IPS-11a (cell line): ENCODE measurements around the gene PPP1R9A.
"Not testable (repeated sequence)": the region's sequence is repeated elsewhere in the genome, so short reads cannot be mapped to it uniquely, and the experiment has no call there.

Experiments used
- H3K4me3 ChIP-seq: one replicate; pipeline ENCODE4 v1.5.1; 2013; ENCODE audit warnings: low read depth, low read length, control low read depth

The PPP1R9A gene

DNA sequence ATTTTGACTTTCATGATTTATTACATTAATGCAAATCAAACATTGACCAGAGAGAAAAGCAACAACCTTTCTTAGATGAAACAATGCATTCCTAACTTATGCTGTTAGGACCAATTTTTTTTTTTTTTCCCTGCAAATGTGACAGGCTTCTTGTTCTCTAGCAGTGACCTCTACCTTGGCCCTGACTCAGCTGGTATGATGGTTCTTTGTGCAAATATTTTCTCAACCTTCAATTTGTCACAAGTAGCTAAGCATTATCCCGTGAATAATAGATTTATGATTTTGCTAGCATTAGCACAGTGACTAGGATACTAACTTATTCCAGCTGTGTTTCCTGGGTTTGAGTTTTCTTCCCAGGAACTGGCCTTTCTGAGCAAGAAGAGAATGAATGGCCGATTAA, 64.9 kb downstream of the PPP1R9A start:
- H3K4me3 ChIP-seq, result no peak overlapping the region

GRCh38 chr7:94973844-94974243, 66.5 kb downstream of the PPP1R9A start:
- H3K4me3 ChIP-seq, result no peak overlapping the region

DNA sequence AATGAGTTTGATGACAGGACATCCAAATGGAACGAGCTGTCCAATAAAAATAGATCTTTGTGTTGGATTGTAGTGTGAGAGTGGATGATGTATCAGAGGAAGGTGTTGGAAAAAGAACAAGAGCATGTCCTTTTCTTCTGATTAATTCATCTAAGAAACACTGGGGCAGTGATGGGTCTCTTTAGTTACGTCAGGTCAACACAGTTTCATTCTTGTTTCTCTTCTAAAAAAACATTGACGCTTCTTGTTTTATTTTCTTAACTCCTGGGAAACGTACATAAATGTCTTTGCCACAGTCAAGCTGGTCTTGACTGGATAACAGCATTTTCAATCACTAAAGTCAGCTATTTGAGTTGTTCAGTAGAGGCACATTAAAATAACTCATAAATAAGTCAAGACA, 67.0 kb downstream of the PPP1R9A start:
- no peak overlapping the region for H3K4me3 ChIP-seq

DNA sequence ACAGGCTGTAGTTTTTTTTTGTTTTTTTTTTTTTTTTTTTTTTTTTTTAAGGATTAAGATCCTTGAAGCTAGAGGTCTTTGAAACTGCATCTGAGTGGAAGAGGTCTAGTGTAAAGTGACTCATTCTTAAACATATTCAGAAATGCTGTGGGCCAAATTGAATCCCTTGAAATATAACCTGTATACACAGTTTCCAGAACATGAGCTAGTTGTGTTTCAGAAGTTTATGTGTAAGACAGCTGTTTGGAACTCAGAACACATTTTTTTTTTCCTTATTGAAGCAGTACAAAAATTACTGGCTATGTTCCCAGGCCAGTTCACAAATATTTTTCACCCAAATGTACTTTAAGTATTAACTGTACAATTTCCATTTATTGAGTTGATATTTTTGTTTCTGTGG, 67.9 kb downstream of the PPP1R9A start:
- H3K4me3 ChIP-seq, result no peak overlapping the region

DNA sequence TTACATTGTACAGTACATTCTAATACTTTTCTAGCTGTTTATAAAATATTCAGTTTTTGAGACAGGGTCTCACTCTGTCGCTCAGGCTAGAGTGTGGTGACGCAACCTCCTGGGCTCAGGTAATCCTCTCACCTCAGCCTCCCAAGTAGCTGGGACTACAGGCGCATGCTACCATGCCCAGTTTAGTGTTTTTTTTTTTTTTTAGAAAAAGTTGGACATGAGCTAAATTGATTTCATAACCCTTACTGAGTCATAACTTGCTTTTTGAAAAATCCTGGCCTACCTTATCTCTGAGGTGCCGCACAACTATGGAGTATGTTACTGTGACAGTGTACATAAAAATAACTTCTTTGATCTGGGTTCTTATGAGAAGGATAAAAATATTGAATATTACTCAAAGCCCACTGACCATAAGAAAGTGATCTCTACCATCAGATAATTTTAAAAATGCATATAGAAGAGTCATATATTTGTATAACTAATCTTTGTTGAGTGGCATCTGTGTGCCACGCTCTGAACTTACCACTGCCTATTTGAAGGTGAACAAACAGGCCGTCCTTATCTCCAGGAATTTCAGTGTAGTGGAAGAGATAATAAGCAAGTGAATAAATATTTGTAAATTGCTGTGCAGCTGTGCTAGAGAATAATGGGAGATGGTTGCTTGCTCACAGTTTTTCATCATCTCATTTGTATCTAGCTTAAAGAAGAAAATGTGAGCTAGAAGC, 73.2 kb downstream of the PPP1R9A start:
- no peak overlapping the region for H3K4me3 ChIP-seq

- H3K4me3 ChIP-seq, result no peak overlapping the region
Measured at GRCh38 chr7:94995921-94996320, 88.5 kb downstream of the PPP1R9A start.

GRCh38 chr7:94996369-94996768, 89.0 kb downstream of the PPP1R9A start:
- no peak overlapping the region for H3K4me3 ChIP-seq

GRCh38 chr7:94997547-94997946, 90.2 kb downstream of the PPP1R9A start:
- H3K4me3 ChIP-seq, result no peak overlapping the region

GRCh38 chr7:94998266-94999068, 91.1 kb downstream of the PPP1R9A start:
- H3K4me3 ChIP-seq, result no peak overlapping the region

- no peak overlapping the region for H3K4me3 ChIP-seq
Measured at GRCh38 chr7:94999069-94999351, 91.6 kb downstream of the PPP1R9A start.

- not testable (repeated sequence) for H3K4me3 ChIP-seq
Measured at GRCh38 chr7:94999601-95000000, 92.2 kb downstream of the PPP1R9A start.

DNA sequence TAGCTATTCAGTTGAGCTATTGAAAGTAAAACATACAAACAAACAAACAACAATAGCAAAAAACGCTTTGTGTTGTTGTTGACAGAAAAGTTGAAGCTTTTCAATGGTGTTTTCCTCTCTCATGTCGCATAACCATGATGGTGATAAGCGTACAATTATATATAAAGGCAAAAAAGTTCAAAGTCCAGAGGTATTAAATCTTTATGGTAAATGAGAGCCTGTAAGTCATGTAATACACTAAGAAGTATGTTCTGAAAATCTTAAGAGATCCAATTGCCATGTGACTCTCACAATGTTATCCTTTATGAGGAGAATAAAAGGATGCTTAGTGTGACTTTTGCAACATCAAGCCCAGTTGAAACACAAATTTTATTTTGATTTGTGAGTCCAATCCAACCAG, 93.9 kb downstream of the PPP1R9A start:
- H3K4me3 ChIP-seq, result no peak overlapping the region

GRCh38 chr7:95001815-95002561, 94.6 kb downstream of the PPP1R9A start:
- no peak overlapping the region for H3K4me3 ChIP-seq

DNA sequence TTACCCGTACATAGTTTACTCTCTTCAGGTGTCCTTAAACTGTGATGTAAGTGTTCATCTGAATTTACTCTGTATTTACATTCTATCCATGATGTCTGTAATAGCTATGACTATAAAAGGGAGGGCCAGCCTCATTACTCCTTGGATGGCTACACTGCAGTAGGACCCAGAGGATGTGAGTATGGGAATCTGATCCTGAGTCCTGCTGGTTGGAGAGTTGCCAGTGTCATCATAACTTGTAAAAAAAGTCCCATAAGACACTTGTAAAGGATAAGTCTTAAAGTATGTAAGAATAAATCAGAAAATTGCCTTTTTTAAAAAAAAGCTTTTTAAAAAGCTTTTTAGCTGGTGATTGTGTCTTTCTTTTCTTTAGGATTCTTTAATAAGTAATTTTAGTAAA, 95.4 kb downstream of the PPP1R9A start:
- H3K4me3 ChIP-seq, result no peak overlapping the region

DNA sequence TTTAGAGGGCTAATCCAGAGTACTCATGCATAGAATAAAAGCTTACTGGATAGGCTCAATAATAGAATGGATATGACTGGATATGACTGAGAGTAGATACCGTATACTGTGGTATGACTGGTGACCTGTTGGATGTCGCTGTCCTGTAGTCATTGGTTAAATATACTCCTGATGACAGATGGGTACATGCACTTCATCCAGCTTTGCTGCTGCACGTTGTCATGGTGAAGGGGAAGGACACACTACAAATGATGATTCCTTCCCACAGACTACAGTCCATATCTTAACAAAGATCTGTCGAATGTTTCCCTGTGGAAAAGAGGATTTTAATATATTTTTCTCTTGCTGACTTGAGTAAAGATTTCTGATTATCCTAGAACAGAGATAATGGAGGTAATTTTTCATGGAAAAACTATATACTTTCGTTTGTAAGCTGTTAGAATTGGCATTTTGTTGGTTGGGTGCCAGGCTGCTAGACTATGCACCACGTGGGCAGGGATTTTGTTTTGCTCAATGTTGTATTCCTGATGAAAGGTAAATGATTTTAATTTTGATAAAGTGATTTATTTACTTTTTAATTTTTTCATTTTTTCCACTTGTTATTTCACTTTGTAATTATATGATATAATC, 97.3 kb downstream of the PPP1R9A start:
- no peak overlapping the region for H3K4me3 ChIP-seq

DNA sequence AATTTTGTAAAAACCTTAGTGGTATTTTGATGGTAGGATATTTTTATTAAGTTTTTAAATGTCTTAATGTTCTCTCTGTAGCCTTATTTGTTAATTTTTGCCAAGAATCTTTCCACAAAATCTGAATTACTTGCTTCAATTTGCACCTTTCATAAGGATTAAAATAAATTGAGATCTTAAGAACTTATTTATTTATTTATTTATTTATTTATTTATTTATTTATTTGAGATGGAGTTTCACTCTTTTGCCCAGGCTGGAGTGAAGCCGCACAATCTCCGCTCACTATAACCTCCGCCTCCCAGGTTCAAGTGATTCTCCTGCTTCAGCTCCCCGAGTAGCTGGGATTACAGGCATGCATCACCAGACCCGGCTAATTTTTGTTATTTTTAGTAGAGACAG, 98.6 kb downstream of the PPP1R9A start:
- no peak overlapping the region for H3K4me3 ChIP-seq

DNA sequence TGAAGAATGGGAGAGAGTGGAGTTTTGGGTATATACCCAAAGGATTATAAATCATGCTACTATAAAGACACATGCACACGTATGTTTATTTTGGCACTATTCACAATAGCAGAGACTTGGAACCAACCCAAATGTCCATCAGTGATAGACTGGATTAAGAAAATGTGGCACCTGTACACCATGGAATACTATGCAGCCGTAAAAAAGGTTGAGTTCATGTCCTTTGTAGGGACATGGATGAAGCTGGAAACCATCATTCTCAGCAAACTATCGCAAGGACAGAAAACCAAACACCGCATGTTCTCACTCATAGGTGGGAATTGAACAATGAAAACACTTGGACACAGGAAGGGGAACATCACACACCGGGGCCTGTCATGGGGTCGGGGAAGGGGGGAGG, 101.4 kb downstream of the PPP1R9A start:
- H3K4me3 ChIP-seq, result not testable (repeated sequence)

DNA sequence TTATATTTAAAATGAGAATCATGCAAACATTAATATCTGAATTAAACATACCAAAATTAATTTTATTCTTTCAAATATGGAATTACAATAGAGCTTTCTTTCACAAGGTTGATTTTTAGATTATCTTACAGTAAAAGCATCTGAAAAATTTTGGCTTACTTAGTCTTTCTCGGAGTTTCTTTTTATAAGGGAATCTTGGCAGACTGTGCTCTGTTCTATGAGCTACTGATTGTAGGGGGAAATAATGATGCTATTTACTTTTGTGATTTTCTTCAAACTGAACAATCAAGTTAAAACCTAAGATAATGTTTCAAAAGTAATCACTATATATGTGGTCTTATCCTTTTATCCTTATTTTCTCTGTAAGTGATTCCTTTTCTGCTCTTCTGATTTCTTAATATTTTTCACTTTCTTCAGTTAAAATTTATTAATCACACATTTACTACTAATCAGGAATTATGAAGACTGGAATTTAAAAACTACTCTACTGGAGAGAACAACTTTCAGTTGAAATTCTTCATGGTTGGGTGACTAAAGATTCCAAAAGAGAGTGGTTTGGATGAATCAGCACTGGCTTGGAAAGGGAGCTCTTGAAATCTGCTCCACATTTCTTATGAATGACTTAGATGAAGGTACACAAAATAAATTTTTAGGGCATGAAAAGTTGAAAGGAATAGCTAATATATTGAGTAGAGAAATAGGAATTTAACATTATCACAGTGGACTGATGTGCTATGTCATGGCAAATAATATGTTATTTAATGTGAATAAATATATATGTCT, 103.9 kb downstream of the PPP1R9A start:
- H3K4me3 ChIP-seq, result no peak overlapping the region

GRCh38 chr7:95011995-95012394, 104.6 kb downstream of the PPP1R9A start:
- H3K4me3 ChIP-seq, result no peak overlapping the region

GRCh38 chr7:95018021-95018420, 110.6 kb downstream of the PPP1R9A start:
- H3K4me3 ChIP-seq, result no peak overlapping the region

GRCh38 chr7:95026018-95026417, 118.6 kb downstream of the PPP1R9A start:
- H3K4me3 ChIP-seq, result no peak overlapping the region
